GM12878 (cell line): Measurements from ENCODE around the gene CTNNA1. TPM values are rescaled to one million over a fixed set of nuclear protein-coding genes. Genes with fewer than 3 reads are reported as not detected.

ENCODE experiments used
- ATAC-seq: fragments of 200-7000 bp; cut with Tn5 transposase; 3 replicates; pipeline ENCODE4 v1.9.1; 2020; ENCODE audit warnings: mild to moderate bottlenecking, moderate library complexity
- BruUV-seq: library from RNA; stranded (reverse); fragments of 400-500 nt; replicated peaks from 2 replicates; lab custom pipeline; 2021; lab: Mats Ljungman, UMichigan
- CTCF ChIA-PET: fragments of 300-600 bp; sonication (Branson Sonifier 250); formaldehyde crosslinking; extraction: SDS; loops from one replicate; lab custom pipeline; 2021; ENCODE audit warnings: inconsistent platforms; lab: Yijun Ruan, JAX
- POLR2A ChIA-PET: fragments of 350-600 bp; formaldehyde crosslinking; extraction: SDS; loops from one replicate; lab custom pipeline; 2021; ENCODE audit warnings: inconsistent platforms; lab: Charles Lee
- RAD21 ChIA-PET: fragments of 300-600 bp; sonication (Branson Sonifier 250); formaldehyde crosslinking; loops from one replicate; lab custom pipeline; 2023; ENCODE audit warnings: antibody characterized with exemption; ENCODE audit not compliant: unreplicated experiment; lab: Charles Lee
- SMC1A ChIA-PET: fragments of 300-600 bp; sonication (Branson Sonifier 250); formaldehyde crosslinking; loops from one replicate; lab custom pipeline; 2023; ENCODE audit not compliant: unreplicated experiment, uncharacterized antibody; lab: Charles Lee
- DNase-seq: peaks from one replicate; pipeline ENCODE4 v3.0.0-alpha.2; 2011; ENCODE audit warnings: low read depth, low spot score
- FAIRE-seq: peaks from 3 replicates; lab custom pipeline; 2011; peaks lifted over from hg19 to GRCh38; lab: Jason Lieb, UNC
- H2AFZ ChIP-seq: 2 replicates; pipeline ENCODE4 v1.6.0; 2011; ENCODE audit warnings: low read depth, low read length, control low read depth; ENCODE audit not compliant: control insufficient read depth
- H3K27ac ChIP-seq: 2 replicates; pipeline ENCODE4 v1.5.1; 2011; ENCODE audit warnings: control low read depth; ENCODE audit not compliant: control insufficient read depth, insufficient read depth
- H3K27me3 ChIP-seq, 2 experiments: replicated peaks in 1 of 2; 2 replicates each; pipeline versions ENCODE4 v1.6.0 to v1.6.1; 2011; ENCODE audit warnings: low read length in 1 of 2; ENCODE audit not compliant: control insufficient read depth in 2 of 2, insufficient read depth in 2 of 2
- H3K36me3 ChIP-seq, 2 experiments: 2 replicates each; pipeline ENCODE4 v1.5.1; 2011; ENCODE audit warnings: low read length in 1 of 2; ENCODE audit not compliant: control insufficient read depth in 2 of 2, insufficient read depth in 2 of 2
- H3K4me1 ChIP-seq: 2 replicates; pipeline ENCODE4 v1.6.1; 2011; ENCODE audit warnings: mild to moderate bottlenecking, low read length, moderate library complexity, mixed read lengths; ENCODE audit not compliant: control insufficient read depth, insufficient read depth
- H3K4me2 ChIP-seq: 2 replicates; pipeline ENCODE4 v1.6.0; 2011; ENCODE audit warnings: control low read depth; ENCODE audit not compliant: control insufficient read depth, insufficient read depth
- H3K4me3 ChIP-seq: fragments of 200-600 bp; sonication (generic); 2 replicates; pipeline ENCODE4 v1.5.1; 2016
- H3K79me2 ChIP-seq: 2 replicates; pipeline ENCODE4 v1.6.0; 2011; ENCODE audit warnings: low read length; ENCODE audit not compliant: control insufficient read depth, insufficient read depth
- H3K9ac ChIP-seq: 2 replicates; pipeline ENCODE4 v1.8.0; 2011; ENCODE audit warnings: low read length, control low read depth, mixed read lengths; ENCODE audit not compliant: control insufficient read depth, insufficient read depth
- H3K9me3 ChIP-seq: replicated peaks from 3 replicates; pipeline ENCODE4 v1.5.1; 2011; ENCODE audit warnings: mild to moderate bottlenecking, low read length; ENCODE audit not compliant: control insufficient read depth, insufficient read depth
- H4K20me1 ChIP-seq: 2 replicates; pipeline ENCODE4 v1.6.0; 2011; ENCODE audit not compliant: control insufficient read depth, insufficient read depth
- ATF7 ChIP-seq: fragments of 450-650 bp; IDR thresholded peaks from 2 replicates; pipeline ENCODE4 v1.6.1; 2016; ENCODE audit warnings: low read depth, mild to moderate bottlenecking
- CREM ChIP-seq: IDR thresholded peaks from 2 replicates; pipeline ENCODE4 v1.6.1; 2014; ENCODE audit warnings: antibody characterized with exemption, low read depth
- DPF2 ChIP-seq: fragments of 450-650 bp; IDR thresholded peaks from 2 replicates; pipeline ENCODE4 v1.6.1; 2017; ENCODE audit warnings: mild to moderate bottlenecking
- EZH2 ChIP-seq: IDR thresholded peaks from 2 replicates; pipeline ENCODE4 v1.6.1; 2012; ENCODE audit warnings: low read depth, mild to moderate bottlenecking, control low read depth, inconsistent platforms, low read length, borderline replicate concordance; ENCODE audit not compliant: control insufficient read depth
- FOS ChIP-seq: IDR thresholded peaks from 3 replicates; pipeline ENCODE4 v1.6.1; 2011; ENCODE audit warnings: borderline replicate concordance; ENCODE audit not compliant: insufficient read length; ENCODE audit errors: extremely low read depth
- IRF4 ChIP-seq: IDR thresholded peaks from 2 replicates; pipeline ENCODE4 v1.6.1; 2011; ENCODE audit warnings: low read depth, low read length
- MTA3 ChIP-seq: IDR thresholded peaks from 2 replicates; pipeline ENCODE4 v1.6.1; 2012; ENCODE audit warnings: low read length, inconsistent platforms, borderline replicate concordance
- RAD51 ChIP-seq: fragments of 450-650 bp; IDR thresholded peaks from 2 replicates; pipeline ENCODE4 v1.6.1; 2016; ENCODE audit warnings: moderate library complexity, mild to moderate bottlenecking, inconsistent platforms
- RELB ChIP-seq: fragments of 450-650 bp; IDR thresholded peaks from 2 replicates; pipeline ENCODE4 v1.6.1; 2017; ENCODE audit warnings: low read depth, mild to moderate bottlenecking, moderate library complexity
- SMAD5 ChIP-seq: IDR thresholded peaks from 2 replicates; pipeline ENCODE4 v1.6.1; 2016; ENCODE audit warnings: antibody characterized with exemption, low read depth
- TBL1XR1 ChIP-seq: IDR thresholded peaks from 2 replicates; pipeline ENCODE4 v1.6.1; 2012; ENCODE audit warnings: low read depth, low read length, improper control_type of control experiment
- ZNF592 ChIP-seq: fragments of 450-650 bp; IDR thresholded peaks from 2 replicates; pipeline ENCODE4 v1.6.1; 2017; ENCODE audit warnings: mild to moderate bottlenecking, moderate library complexity
- ZNF622 ChIP-seq: fragments of 450-650 bp; IDR thresholded peaks from 2 replicates; pipeline ENCODE4 v1.6.1; 2017; ENCODE audit warnings: mild to moderate bottlenecking, inconsistent platforms
- WGBS: methylation state at CpG from one replicate; pipeline ENCODE4 v1.1.6; 2016; ENCODE audit warnings: low lambda C conversion rate; ENCODE audit not compliant: insufficient replicate concordance, insufficient coverage; ENCODE audit errors: missing lambda C conversion rate; 5-methylcytosine and 5-hydroxymethylcytosine counted together
- in situ Hi-C: fragments of 300-500 bp; cut with MboI; formaldehyde crosslinking; loops from 9 replicates; pipeline ENCODE4 v1.14.3; 2018; ENCODE audit warnings: mixed read lengths
- intact Hi-C: fragments of 100-400 bp; cut with micrococcal nuclease; formaldehyde crosslinking; loops from one replicate; pipeline ENCODE4 v1.14.2; 2022; ENCODE audit not compliant: unreplicated experiment
- polyA plus RNA-seq, 11 experiments: library from polyadenylated mRNA; depleted of rRNA in 4 of 11; unstranded in 6 of 11; stranded (reverse) in 5 of 11; fragments of >200 nt; fragmentation: Nextera tagmentation in 4 of 11; fragmentation: Illumina TruSeq in 1 of 11; extraction: Ambion mirVana in 4 of 11; extraction: Trizol in 1 of 11; gene quantifications; 1 replicate in 1 of 11; 2 replicates in 10 of 11; pipeline versions ENCODE4 v1.2.1 to v1.2.3, GENCODE V29; 2011 to 2016; ENCODE audit warnings: inconsistent platforms in 2 of 11, missing spikeins in 2 of 11, low read depth in 1 of 11
- total RNA-seq, 4 experiments: library from RNA; depleted of rRNA in 3 of 4; stranded (reverse); fragments of >200 nt in 3 of 4; fragmentation: Illumina TruSeq in 1 of 4; extraction: Trizol in 1 of 4; gene quantifications; 2 replicates each; pipeline versions ENCODE4 v1.2.1 to v1.2.3, GENCODE V29; 2013 to 2021

CTNNA1 gene
- total and polyA plus RNA-seq, 10 of the 15 experiments (the other 5 are each of a cell fraction or from before 2014, with no cell fraction given) = 32.6 to 104 (median 57.7) TPM

- FAIRE-seq = no peak
- peaks cover 2% of the 10 kb centered on the region in 2 experiments; a peak in 3 of 4 replicates for H3K36me3 ChIP-seq
- 100% methylated on average over 1 of the region's 1 CpG for WGBS
- H2AFZ ChIP-seq = no peak overlapping the region
- H3K27ac ChIP-seq = no peak overlapping the region
- ChIA-PET CTCF (no interaction called here), RAD21 (no interaction called here), SMC1A (no interaction called here), POLR2A (no interaction called here)
- no TSS peak for BruUV-seq
- no peaks in the 10 kb centered on the region for H4K20me1 ChIP-seq
- no peak overlapping the region for H3K4me3 ChIP-seq
- no peak overlapping the region for H3K4me2 ChIP-seq
- no peaks in the 10 kb centered on the region for H3K4me1 ChIP-seq
- intact Hi-C loops (no loop called here), in situ Hi-C loops (no loop called here)
- H3K9me3 ChIP-seq = no peaks in the 10 kb centered on the region
- no peaks in the 10 kb centered on the region for H3K27me3 ChIP-seq
- H3K9ac ChIP-seq = no peak overlapping the region
- no peak for DNase-seq
- 0 out of 2 replicates have a peak, but pooled peaks cover 1% of the 10 kb centered on the region for H3K79me2 ChIP-seq
- ATAC-seq = no peak
- TF ChIP-seq ZNF592 (no peak), FOS (no peak), RAD51 (no peak), SMAD5 (no peak), DPF2 (no peak), MTA3 (no peak), RELB (no peak), IRF4 (no peak), ZNF622 (no peak), EZH2 (no peak), CREM (no peak), TBL1XR1 (no peak), ATF7 (no peak)
Observed at GRCh38 chr5:138884094-138884493, 130.9 kb downstream of the CTNNA1 start.
